ENCODE measurements around the gene CDH22. TPM values are rescaled to one million over a fixed set of nuclear protein-coding genes. Genes with fewer than 3 reads are reported as not detected.

Gene CDH22
- total RNA-seq, 2 donors from 2014 or later: 0.22 to 0.77 TPM

GRCh38 chr20:46307999-46308257 lies 370 bp downstream of the CDH22 start:
- Histone ChIP-seq H3K9me3 (ENCODE audit: control insufficient read depth, low read length) (no peaks in the 10 kb centered on the region), H3K36me3 (ENCODE audit: control insufficient read depth, insufficient read depth, low read length) (no peaks in the 10 kb centered on the region), H3K9ac (ENCODE audit: extremely low read depth, low read length, poor library complexity, severe bottlenecking) (no peak overlapping the region), H3K27me3 (ENCODE audit: control insufficient read depth, insufficient read depth, low read length, poor library complexity, severe bottlenecking) (peaks cover 80% of the 10 kb centered on the region), H3K27ac (ENCODE audit: low read depth, low read length) (no peak overlapping the region), H3K4me1 (ENCODE audit: control insufficient read depth, insufficient read depth, low read length) (no peaks in the 10 kb centered on the region), H3K4me3 (ENCODE audit: low read length) (peak overlapping the region; percentile 68)
- H3K27ac Mint-ChIP-seq: no peak overlapping the region
- H3K36me3 Mint-ChIP-seq (ENCODE audit: low read depth): no peaks in the 10 kb centered on the region
- peak overlapping the region; percentile 71 for H3K4me3 Mint-ChIP-seq
- no peaks in the 10 kb centered on the region for H3K9me3 Mint-ChIP-seq
- WGBS, 2 experiments (ENCODE audit: insufficient coverage in 1 of 2, insufficient read length in 1 of 2): 0 to 1% methylated on average over 2 to 35 of the region's 35 CpGs
- H3K27me3 Mint-ChIP-seq (ENCODE audit: insufficient read depth): peaks cover 86% of the 10 kb centered on the region
- DNase-seq: no peak
- peaks cover 6% of the 10 kb centered on the region for H3K4me1 Mint-ChIP-seq
- no peak for TF ChIP-seq CTCF (conservative IDR thresholded peaks at IDR 0.05)

- Mint-ChIP-seq H3K4me3 (peak overlapping the region; percentile 36), H3K27me3 (ENCODE audit: insufficient read depth) (peaks cover 86% of the 10 kb centered on the region), H3K36me3 (ENCODE audit: low read depth) (no peaks in the 10 kb centered on the region), H3K9me3 (no peaks in the 10 kb centered on the region), H3K4me1 (peaks cover 6% of the 10 kb centered on the region), H3K27ac (no peak overlapping the region)
- Histone ChIP-seq H3K4me1 (ENCODE audit: control insufficient read depth, insufficient read depth, low read length) (no peaks in the 10 kb centered on the region), H3K4me3 (ENCODE audit: low read length) (peak overlapping the region; percentile 62), H3K27ac (ENCODE audit: low read depth, low read length) (no peak overlapping the region), H3K27me3 (ENCODE audit: control insufficient read depth, insufficient read depth, low read length, poor library complexity, severe bottlenecking) (peaks cover 74% of the 10 kb centered on the region), H3K36me3 (ENCODE audit: control insufficient read depth, insufficient read depth, low read length) (no peaks in the 10 kb centered on the region), H3K9me3 (ENCODE audit: control insufficient read depth, low read length) (no peaks in the 10 kb centered on the region), H3K9ac (ENCODE audit: extremely low read depth, low read length, poor library complexity, severe bottlenecking) (no peak overlapping the region)
- DNase-seq: peak; percentile 90
- TF ChIP-seq CTCF (conservative IDR thresholded peaks at IDR 0.05): peak; percentile 96
- 2 to 11% methylated on average over 6 to 90 of the region's 90 CpGs for WGBS, 2 experiments (ENCODE audit: insufficient coverage in 1 of 2, insufficient read length in 1 of 2)
Observed at GRCh38 chr20:46307139-46307998, 929 bp downstream of the CDH22 start.

- Mint-ChIP-seq H3K36me3 (ENCODE audit: low read depth) (no peaks in the 10 kb centered on the region), H3K27me3 (ENCODE audit: insufficient read depth) (peaks cover 86% of the 10 kb centered on the region), H3K4me3 (peak overlapping the region; percentile 36), H3K27ac (no peak overlapping the region), H3K4me1 (peaks cover 2% of the 10 kb centered on the region), H3K9me3 (no peaks in the 10 kb centered on the region)
- Histone ChIP-seq H3K27me3 (ENCODE audit: control insufficient read depth, insufficient read depth, low read length, poor library complexity, severe bottlenecking) (peaks cover 68% of the 10 kb centered on the region), H3K36me3 (ENCODE audit: control insufficient read depth, insufficient read depth, low read length) (no peaks in the 10 kb centered on the region), H3K9me3 (ENCODE audit: control insufficient read depth, low read length) (no peaks in the 10 kb centered on the region), H3K4me3 (ENCODE audit: low read length) (no peak overlapping the region), H3K27ac (ENCODE audit: low read depth, low read length) (no peak overlapping the region), H3K4me1 (ENCODE audit: control insufficient read depth, insufficient read depth, low read length) (no peaks in the 10 kb centered on the region), H3K9ac (ENCODE audit: extremely low read depth, low read length, poor library complexity, severe bottlenecking) (no peak overlapping the region)
- 44 to 50% methylated on average over 9 to 10 of the region's 10 CpGs for WGBS, 2 experiments (ENCODE audit: insufficient coverage in 1 of 2, insufficient read length in 1 of 2)
- TF ChIP-seq CTCF (conservative IDR thresholded peaks at IDR 0.05): no peak
- peak; percentile 60 for DNase-seq
Observed at GRCh38 chr20:46306743-46307138, 1.6 kb downstream of the CDH22 start.
